ENCODE measurements around the gene EPHA2.

Gene EPHA2

GRCh38 chr1:16088996-16089395 lies 66.9 kb downstream of the EPHA2 start:
- FAIRE-seq: no peak

GRCh38 chr1:16088351-16088911 lies 67.4 kb downstream of the EPHA2 start:
- no peak for FAIRE-seq

- FAIRE-seq: no peak
These were observed 68.1 kb downstream of the EPHA2 start for GRCh38 chr1:16087733-16088132.

- no peak for FAIRE-seq
These were observed 70.3 kb downstream of the EPHA2 start for GRCh38 chr1:16085522-16085921.

- FAIRE-seq: no peak
These were observed 72.4 kb downstream of the EPHA2 start for GRCh38 chr1:16083486-16083885.

GRCh38 chr1:16082283-16083038 lies 73.4 kb downstream of the EPHA2 start:
- FAIRE-seq: no peak

GRCh38 chr1:16081636-16082035 lies 74.2 kb downstream of the EPHA2 start:
- no peak for FAIRE-seq

GRCh38 chr1:16080422-16081150 lies 75.3 kb downstream of the EPHA2 start:
- no peak for FAIRE-seq

- FAIRE-seq: no peak
These were observed 76.8 kb downstream of the EPHA2 start for GRCh38 chr1:16078925-16079656.

GRCh38 chr1:16077406-16078245 lies 78.2 kb downstream of the EPHA2 start:
- FAIRE-seq: no peak

GRCh38 chr1:16076865-16077238 lies 79.0 kb downstream of the EPHA2 start:
- no peak for FAIRE-seq

- FAIRE-seq: no peak
These were observed 79.6 kb downstream of the EPHA2 start for GRCh38 chr1:16076031-16076864.

- no peak for FAIRE-seq
These were observed 80.4 kb downstream of the EPHA2 start for GRCh38 chr1:16075337-16076030.
